Stimulated activated CD8-positive, alpha-beta memory T cell treated with anti-CD3 and anti-CD28 coated beads, Interleukin-7, amount 100 ng/mL, for 48 hours (primary cell): ENCODE results near the gene TMPRSS3.

Experiments
- DNase-seq, 2 donors: peaks; one replicate each; pipeline ENCODE4 v3.0.0-alpha.2; 2020; ENCODE audit warnings: low read depth in 1 of 2; ENCODE audit errors: extremely low read depth in 1 of 2

The TMPRSS3 gene

GRCh38 chr21:42429021-42429420 is 33.2 kb upstream of the TMPRSS3 start:
- no peak for DNase-seq

- no peak for DNase-seq
Measured at GRCh38 chr21:42427809-42428419, 32.1 kb upstream of the TMPRSS3 start.

GRCh38 chr21:42426876-42427480 is 31.1 kb upstream of the TMPRSS3 start:
- DNase-seq = no peak

- DNase-seq = no peak
Measured at GRCh38 chr21:42426424-42426823, 30.6 kb upstream of the TMPRSS3 start.

- DNase-seq = no peak
Measured at GRCh38 chr21:42425591-42425990, 29.7 kb upstream of the TMPRSS3 start.

GRCh38 chr21:42424914-42425541 is 29.2 kb upstream of the TMPRSS3 start:
- peak in 1 of 2 donors; percentile 63 for DNase-seq

- DNase-seq = no peak
Measured at GRCh38 chr21:42423685-42424084, 27.8 kb upstream of the TMPRSS3 start.

- DNase-seq = peak in 1 of 2 donors; percentile 54
Measured at GRCh38 chr21:42423197-42423675, 27.4 kb upstream of the TMPRSS3 start.

GRCh38 chr21:42421018-42421793 is 25.4 kb upstream of the TMPRSS3 start:
- DNase-seq = peak in 1 of 2 donors; percentile 42

GRCh38 chr21:42419845-42420244 is 24.0 kb upstream of the TMPRSS3 start:
- DNase-seq = no peak

- DNase-seq = no peak
Measured at GRCh38 chr21:42418886-42419285, 23.0 kb upstream of the TMPRSS3 start.

- no peak for DNase-seq
Measured at GRCh38 chr21:42417533-42417932, 21.7 kb upstream of the TMPRSS3 start.

- peak; percentile 84 to 99 for DNase-seq
Measured at GRCh38 chr21:42414928-42415769, 19.3 kb upstream of the TMPRSS3 start.

GRCh38 chr21:42414553-42414927 is 18.7 kb upstream of the TMPRSS3 start:
- no peak for DNase-seq

- DNase-seq = no peak
Measured at GRCh38 chr21:42414066-42414465, 18.2 kb upstream of the TMPRSS3 start.

GRCh38 chr21:42413500-42413899 is 17.6 kb upstream of the TMPRSS3 start:
- DNase-seq = peak in 1 of 2 donors; percentile 57

- no peak for DNase-seq
Measured at GRCh38 chr21:42413093-42413492, 17.2 kb upstream of the TMPRSS3 start.

GRCh38 chr21:42412636-42412933 is 16.7 kb upstream of the TMPRSS3 start:
- no peak for DNase-seq

- DNase-seq = no peak
Measured at GRCh38 chr21:42411891-42412635, 16.2 kb upstream of the TMPRSS3 start.
